K562 (cell line): ENCODE data around the gene ARL17A. TPM values are rescaled to one million over a fixed set of nuclear protein-coding genes. Genes with fewer than 3 reads are reported as not detected.
"Not testable (repeated sequence)": the region's sequence is repeated elsewhere in the genome, so short reads cannot be mapped to it uniquely, and the experiment has no call there.

ENCODE experiments used
- ATAC-seq: fragments of 200-7000 bp; cut with Tn5 transposase; 3 replicates; pipeline ENCODE4 v1.9.1; 2020; ENCODE audit warnings: moderate library complexity
- BruUV-seq: library from RNA; stranded (reverse); fragments of 400-500 nt; replicated peaks from 2 replicates; lab custom pipeline; 2021; lab: Mats Ljungman, UMichigan
- CTCF ChIA-PET: fragments of 300-600 bp; formaldehyde crosslinking; extraction: SDS; loops from one replicate; lab custom pipeline; 2021; ENCODE audit warnings: low intra/inter-chr PET ratio; lab: Yijun Ruan, JAX
- POLR2A ChIA-PET: fragments of 300-600, 350-650 bp; sonication (Branson Sonifier 250); formaldehyde crosslinking; extraction: SDS; loops from one replicate; lab custom pipeline; 2021; ENCODE audit warnings: antibody characterized with exemption, inconsistent platforms; lab: Yijun Ruan, JAX
- DNase-seq, 4 experiments: peaks; one replicate each; pipeline versions ENCODE4 v3.0.0 to v3.0.0-alpha.2; 2011 to 2018; ENCODE audit warnings: low spot score in 3 of 4, mixed read lengths in 3 of 4; ENCODE audit errors: extremely low read depth in 1 of 4
- FAIRE-seq: peaks from 2 replicates; lab custom pipeline; 2011; peaks lifted over from hg19 to GRCh38; lab: Jason Lieb, UNC
- H2AFZ ChIP-seq: 2 replicates; pipeline ENCODE4 v1.6.0; 2011; ENCODE audit warnings: low read depth, low read length, control low read depth, inconsistent platforms
- H3K27ac ChIP-seq: fragments of 200-600 bp; 3 replicates; pipeline ENCODE4 v1.8.0; 2011; ENCODE audit warnings: low read depth, mild to moderate bottlenecking, control low read depth, inconsistent platforms, low read length, moderate library complexity, mixed read lengths; ENCODE audit errors: extremely low read depth
- H3K27me3 ChIP-seq, 2 experiments: fragments of 300-600 bp in 1 of 2; 2 replicates in 1 of 2; 3 replicates in 1 of 2; pipeline versions ENCODE4 v1.6.0 to v1.8.0; 2011; ENCODE audit warnings: inconsistent platforms in 2 of 2, low read length in 2 of 2, mild to moderate bottlenecking in 1 of 2, mixed read lengths in 1 of 2, moderate library complexity in 1 of 2; ENCODE audit not compliant: control insufficient read depth in 2 of 2, insufficient read depth in 2 of 2
- H3K36me3 ChIP-seq: fragments of 300-600 bp; 3 replicates; pipeline ENCODE4 v1.8.0; 2011; ENCODE audit warnings: mild to moderate bottlenecking, low read length, inconsistent platforms; ENCODE audit not compliant: control insufficient read depth, insufficient read depth
- H3K4me1 ChIP-seq, 2 experiments: fragments of 200-600 bp in 1 of 2; replicated peaks in 1 of 2; 2 replicates in 1 of 2; 3 replicates in 1 of 2; pipeline versions ENCODE4 v1.5.1 to v1.8.0; 2011; ENCODE audit warnings: inconsistent platforms in 2 of 2, low read length in 2 of 2, mild to moderate bottlenecking in 1 of 2, mixed read lengths in 1 of 2, moderate library complexity in 1 of 2; ENCODE audit not compliant: control insufficient read depth in 2 of 2, insufficient read depth in 2 of 2
- H3K4me2 ChIP-seq: 2 replicates; pipeline ENCODE4 v1.6.1; 2011; ENCODE audit warnings: low read length, control low read depth, inconsistent platforms, mixed read lengths; ENCODE audit not compliant: insufficient read depth
- H3K4me3 ChIP-seq: fragments of 200-600 bp; sonication (generic), shearing (Covaris generic); 2 replicates; pipeline ENCODE4 v1.5.1; 2016; ENCODE audit warnings: control low read depth, inconsistent platforms
- H3K79me2 ChIP-seq: fragments of 200-600 bp; 3 replicates; pipeline ENCODE4 v1.8.0; 2011; ENCODE audit warnings: low read length, inconsistent platforms; ENCODE audit not compliant: control insufficient read depth, insufficient read depth
- H3K9ac ChIP-seq, 2 experiments: 2 replicates each; pipeline versions ENCODE4 v1.6.0 to v1.6.1; 2011; ENCODE audit warnings: low read depth in 2 of 2, low read length in 2 of 2, control low read depth in 1 of 2, inconsistent platforms in 1 of 2, mild to moderate bottlenecking in 1 of 2, mixed read lengths in 1 of 2; ENCODE audit not compliant: insufficient read depth in 1 of 2
- H3K9me1 ChIP-seq: one replicate; pipeline ENCODE4 v1.6.0; 2011; ENCODE audit warnings: inconsistent platforms, mild to moderate bottlenecking, low read length, moderate library complexity; ENCODE audit not compliant: control insufficient read depth, insufficient read depth
- H3K9me3 ChIP-seq: replicated peaks from 2 replicates; pipeline ENCODE4 v1.5.1; 2011; ENCODE audit warnings: low read depth, low read length, inconsistent platforms; ENCODE audit not compliant: control insufficient read depth, insufficient read depth
- H4K20me1 ChIP-seq: replicated peaks from 2 replicates; pipeline ENCODE4 v1.6.1; 2011; ENCODE audit warnings: low read length, inconsistent platforms, mixed read lengths; ENCODE audit not compliant: control insufficient read depth, insufficient read depth
- WGBS: fragments of 100-300 bp; shearing (Covaris generic); methylation state at CpG from one replicate; pipeline ENCODE4 v1.1.6; 2016; ENCODE audit warnings: low coverage, mixed read lengths; ENCODE audit not compliant: insufficient coverage; ENCODE audit errors: missing lambda C conversion rate; 5-methylcytosine and 5-hydroxymethylcytosine counted together
- in situ Hi-C: fragments of 300-500 bp; cut with MboI; formaldehyde crosslinking; loops from 4 replicates; pipeline ENCODE4 v1.15.0; 2018; ENCODE audit warnings: inconsistent platforms, mixed read lengths
- intact Hi-C: fragments of 100-400 bp; cut with micrococcal nuclease; formaldehyde crosslinking; loops from 2 replicates; pipeline ENCODE4 v1.14.2; 2022
- polyA plus RNA-seq, 8 experiments: library from polyadenylated mRNA; depleted of rRNA in 4 of 8; stranded (reverse) in 5 of 8; unstranded in 3 of 8; fragments of >200 nt; fragmentation: Nextera tagmentation in 2 of 8; fragmentation: Illumina TruSeq in 1 of 8; extraction: Ambion mirVana in 2 of 8; extraction: Trizol in 1 of 8; gene quantifications; 2 replicates each; pipeline versions ENCODE4 v1.2.1 to v1.2.3, GENCODE V29; 2011 to 2014; ENCODE audit warnings: inconsistent platforms in 1 of 8, missing spikeins in 1 of 8
- total RNA-seq, 7 experiments: library from RNA; depleted of rRNA in 6 of 7; stranded (reverse); fragments of >200 nt in 6 of 7; fragmentation: Illumina TruSeq in 2 of 7; extraction: Trizol in 2 of 7; gene quantifications; 2 replicates each; pipeline versions ENCODE4 v1.2.1 to v1.2.3, GENCODE V29; 2011 to 2021; ENCODE audit warnings: low replicate concordance in 1 of 7

Gene ARL17A
- total and polyA plus RNA-seq, 9 of the 15 experiments (the other 6 are each of a cell fraction or from before 2014, with no cell fraction given) = 4.7 to 24.8 (median 14.0) TPM

- POLR2A ChIA-PET, ATAC-seq, intact Hi-C loops, CTCF ChIA-PET, H3K27ac ChIP-seq, H2AFZ ChIP-seq, H3K4me1 ChIP-seq, FAIRE-seq, H3K4me3 ChIP-seq, H3K27me3 ChIP-seq, H3K9me3 ChIP-seq, DNase-seq, BruUV-seq, H3K9me1 ChIP-seq, H4K20me1 ChIP-seq, H3K4me2 ChIP-seq, H3K36me3 ChIP-seq, H3K79me2 ChIP-seq, H3K9ac ChIP-seq, in situ Hi-C loops: not testable (repeated sequence)
- WGBS = no CpG with 5 or more reads among the region's 2 CpGs
Observed at GRCh38 chr17:46475583-46475982, 103.9 kb downstream of the ARL17A start.

- H2AFZ ChIP-seq, H3K9ac ChIP-seq, H3K9me3 ChIP-seq, H3K4me1 ChIP-seq, BruUV-seq, H3K9me1 ChIP-seq, intact Hi-C loops, ATAC-seq, CTCF ChIA-PET, DNase-seq, H3K79me2 ChIP-seq, H3K36me3 ChIP-seq, POLR2A ChIA-PET, H3K4me2 ChIP-seq, H3K27ac ChIP-seq, H4K20me1 ChIP-seq, in situ Hi-C loops, H3K27me3 ChIP-seq, H3K4me3 ChIP-seq: not testable (repeated sequence)
- peak; percentile 49 for FAIRE-seq
- WGBS = no CpG with 5 or more reads among the region's 3 CpGs
Observed at GRCh38 chr17:46474489-46474888, 105.0 kb downstream of the ARL17A start.

GRCh38 chr17:46467618-46468017 is 111.9 kb downstream of the ARL17A start:
- H3K4me1 ChIP-seq, FAIRE-seq, H3K9me1 ChIP-seq, ATAC-seq, POLR2A ChIA-PET, H3K27me3 ChIP-seq, H2AFZ ChIP-seq, in situ Hi-C loops, H3K9ac ChIP-seq, H3K9me3 ChIP-seq, H4K20me1 ChIP-seq, intact Hi-C loops, BruUV-seq, DNase-seq, H3K79me2 ChIP-seq, H3K4me3 ChIP-seq, CTCF ChIA-PET, H3K4me2 ChIP-seq, H3K36me3 ChIP-seq, H3K27ac ChIP-seq: not testable (repeated sequence)
- WGBS = no CpG with 5 or more reads among the region's 5 CpGs
